Right ventricle myocardium inferior (tissue), 1 donor: ENCODE data around the gene TMEM220. TPM values are rescaled to one million over a fixed set of nuclear protein-coding genes. Genes with fewer than 3 reads are reported as not detected.

ENCODE experiments used
- ATAC-seq: fragments of 200-7000 bp; cut with Tn5 transposase; one replicate; pipeline ENCODE4 v1.9.1; 2020; ENCODE audit warnings: mild to moderate bottlenecking, moderate library complexity
- DNase-seq: peaks from one replicate; pipeline ENCODE4 v3.0.0; 2021; ENCODE audit errors: missing footprints
- intact Hi-C: fragments of 100-400 bp; cut with DNase I; formaldehyde crosslinking; loops from one replicate; pipeline ENCODE4 v1.11.0; 2022
- long read RNA-seq: library from polyadenylated mRNA; unstranded; transcript quantifications from one replicate; pipeline ENCODE4 v2.0.0, GENCODE V29; 2021
- total RNA-seq: library from RNA; stranded (reverse); fragmentation: NEBNext Ultra II Directional; extraction: Animal tissue kit (Norgen Biotek cat#: 25700); gene quantifications from one replicate; pipeline ENCODE4 v1.2.1, GENCODE V29; 2021
- donor health status: DM: no; HTN: yes; CAD: no; lungs with severe emphysema.

TMEM220 gene
- total RNA-seq: 9.8 TPM
- long read RNA-seq: 0 reads

- ATAC-seq: peak; percentile 98
- intact Hi-C loops: loop anchor here (10.0 kb wide), 2 partner anchors 65 to 415 kb away; no protein-coding TSS in a partner anchor
- DNase-seq: peak; percentile 90
Observed at GRCh38 chr17:10729334-10730193, at the start of gene TMEM220. TSS of gene TMEM220 (minus strand) at chr17:10730023. CDS start at chr17:10729851, 172 bp downstream.

- intact Hi-C loops: loop anchor here (5.0 kb wide), 1 partner anchor 63 kb away; no protein-coding TSS in a partner anchor
- ATAC-seq: no peak
Observed at GRCh38 chr17:10779609-10780008, 49.8 kb upstream of the TMEM220 start.

DNA sequence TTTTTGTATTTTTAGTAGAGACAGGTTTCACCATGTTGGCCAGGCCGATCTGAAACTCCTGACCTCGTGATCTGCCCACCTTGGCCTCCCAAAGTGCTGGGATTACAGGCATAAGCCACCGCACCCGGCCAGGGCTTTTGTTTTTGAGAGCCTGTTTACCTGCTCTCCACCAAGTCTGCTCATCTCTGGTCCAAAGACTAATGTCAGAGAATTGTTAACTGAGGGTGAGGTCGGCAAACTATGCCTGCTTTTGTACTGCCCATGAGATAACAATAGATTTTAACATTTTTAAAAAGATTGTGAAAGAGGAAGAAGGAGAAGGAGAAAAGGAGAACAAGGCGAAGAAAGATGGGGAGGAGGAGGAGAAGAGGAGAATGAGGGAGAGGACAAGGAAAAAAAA, 48.1 kb upstream of the TMEM220 start:
- intact Hi-C loops: loop anchor here (5.0 kb wide), 1 partner anchor 64 kb away; no protein-coding TSS in a partner anchor
- no peak for DNase-seq
- ATAC-seq: no peak

More at GRCh38 chr17:10779609-10780008, 49.8 kb upstream of the TMEM220 start:
- DNase-seq: no peak

- intact Hi-C loops: loop anchor here (5.0 kb wide), 1 partner anchor 65 kb away; no protein-coding TSS in a partner anchor
- DNase-seq (no peak), ATAC-seq (no peak)
Observed at GRCh38 chr17:10777131-10777807, 47.4 kb upstream of the TMEM220 start.

- intact Hi-C loops: loop anchor here (5.0 kb wide), 1 partner anchor 66 kb away; no protein-coding TSS in a partner anchor
- DNase-seq (no peak), ATAC-seq (no peak)
Observed at GRCh38 chr17:10776381-10776780, 46.6 kb upstream of the TMEM220 start.

GRCh38 chr17:10775740-10776356, 46.0 kb upstream of the TMEM220 start:
- DNase-seq (no peak), ATAC-seq (no peak)
- intact Hi-C loops: loop anchor here (5.0 kb wide), 1 partner anchor 66 kb away; no protein-coding TSS in a partner anchor

DNA sequence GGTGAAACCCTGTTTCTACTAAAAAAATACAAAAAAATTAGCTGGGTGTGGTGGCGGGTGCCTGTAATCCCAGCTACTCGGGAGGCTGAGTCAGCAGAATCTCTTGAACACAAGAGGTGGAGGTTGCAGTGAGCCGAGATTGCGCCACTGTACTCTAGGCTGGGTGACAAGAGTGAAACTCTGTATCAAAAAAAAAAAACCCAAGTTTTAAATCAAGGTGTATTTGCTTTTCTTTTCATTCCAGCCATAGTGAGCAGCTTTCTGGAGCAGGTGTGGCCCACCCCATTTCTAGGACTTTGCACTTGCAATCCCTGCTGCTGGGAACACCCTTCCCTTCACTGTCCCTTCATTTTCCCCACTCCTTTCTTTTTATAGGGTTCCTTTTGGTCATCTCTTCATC, 45.2 kb upstream of the TMEM220 start:
- intact Hi-C loops: loop anchor here (5.0 kb wide), 1 partner anchor 67 kb away; no protein-coding TSS in a partner anchor
- ATAC-seq (no peak), DNase-seq (no peak)

DNA sequence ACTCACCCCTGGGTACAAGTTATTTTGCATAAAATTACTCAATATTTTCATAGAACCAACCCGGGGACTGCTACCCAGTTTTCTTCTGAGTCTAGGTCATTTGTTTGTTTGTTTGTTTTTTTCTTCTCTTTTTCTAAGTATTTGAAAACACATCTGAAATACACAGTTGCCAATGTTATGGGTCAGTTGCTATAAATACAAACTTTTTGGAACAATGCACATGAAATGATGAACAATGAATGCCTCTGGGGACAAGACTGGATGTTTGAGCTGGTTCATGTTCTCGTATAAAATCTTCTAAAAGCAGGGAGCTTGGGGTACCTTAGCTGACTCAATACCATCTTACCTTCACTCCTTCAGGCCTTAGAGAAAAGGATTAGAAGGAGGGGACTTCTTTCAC, 43.6 kb upstream of the TMEM220 start:
- intact Hi-C loops: no loop called here
- ATAC-seq (no peak), DNase-seq (no peak)

GRCh38 chr17:10772425-10773380, 42.9 kb upstream of the TMEM220 start:
- DNase-seq: no peak
- intact Hi-C loops: no loop called here

DNA sequence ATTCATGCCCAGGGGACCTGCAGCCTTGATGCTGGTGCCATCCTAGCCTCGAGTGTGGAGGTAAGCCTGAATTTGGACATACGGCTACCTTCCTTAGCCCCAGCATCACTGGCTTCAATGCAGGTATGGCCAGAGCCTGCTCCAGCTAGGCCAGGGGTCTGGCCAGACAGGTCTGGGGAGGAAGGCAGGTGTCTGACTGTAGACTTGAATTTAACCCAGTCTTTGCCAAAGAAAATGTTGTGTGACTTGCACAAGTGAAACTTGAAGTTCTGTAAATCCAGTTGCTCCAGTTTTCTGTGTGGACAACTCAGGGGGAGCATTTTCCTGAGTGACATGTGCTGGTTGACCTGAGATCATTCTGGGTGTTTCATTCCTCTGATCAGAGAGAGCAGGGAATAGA, 41.3 kb upstream of the TMEM220 start:
- DNase-seq: no peak
- intact Hi-C loops: no loop called here

More at GRCh38 chr17:10772425-10773380, 42.9 kb upstream of the TMEM220 start:
- no peak for ATAC-seq

GRCh38 chr17:10769840-10770239, 40.0 kb upstream of the TMEM220 start:
- intact Hi-C loops: no loop called here
- ATAC-seq: no peak

More for the DNA sequence above, 41.3 kb upstream of the TMEM220 start:
- ATAC-seq: no peak

GRCh38 chr17:10768750-10769251, 39.0 kb upstream of the TMEM220 start:
- intact Hi-C loops: no loop called here

More at GRCh38 chr17:10769840-10770239, 40.0 kb upstream of the TMEM220 start:
- DNase-seq: no peak

DNA sequence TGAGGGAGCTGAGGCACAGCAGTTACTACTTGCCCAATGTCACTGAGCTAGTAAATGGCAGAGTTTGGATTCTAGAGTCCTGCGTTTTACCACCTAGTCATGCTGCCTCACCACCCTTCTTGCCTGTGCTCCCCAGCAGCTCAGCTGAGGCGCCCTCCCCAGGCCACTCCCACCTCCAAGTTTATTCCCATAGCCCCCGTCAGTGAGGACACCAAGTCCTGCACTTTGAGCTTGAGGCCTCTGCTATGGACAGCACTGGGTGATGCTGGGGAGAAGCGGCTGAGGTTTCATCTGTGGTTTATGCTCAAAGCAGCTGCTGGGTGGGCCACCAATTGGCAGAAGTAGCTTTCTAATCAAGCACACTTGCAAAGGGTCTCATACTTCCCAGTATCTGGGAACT, 37.4 kb upstream of the TMEM220 start:
- DNase-seq (no peak), ATAC-seq (no peak)
- intact Hi-C loops: no loop called here

More at GRCh38 chr17:10768750-10769251, 39.0 kb upstream of the TMEM220 start:
- no peak for ATAC-seq
- DNase-seq: no peak

GRCh38 chr17:10762037-10762436, 32.2 kb upstream of the TMEM220 start:
- intact Hi-C loops: no loop called here
- no peak for ATAC-seq

DNA sequence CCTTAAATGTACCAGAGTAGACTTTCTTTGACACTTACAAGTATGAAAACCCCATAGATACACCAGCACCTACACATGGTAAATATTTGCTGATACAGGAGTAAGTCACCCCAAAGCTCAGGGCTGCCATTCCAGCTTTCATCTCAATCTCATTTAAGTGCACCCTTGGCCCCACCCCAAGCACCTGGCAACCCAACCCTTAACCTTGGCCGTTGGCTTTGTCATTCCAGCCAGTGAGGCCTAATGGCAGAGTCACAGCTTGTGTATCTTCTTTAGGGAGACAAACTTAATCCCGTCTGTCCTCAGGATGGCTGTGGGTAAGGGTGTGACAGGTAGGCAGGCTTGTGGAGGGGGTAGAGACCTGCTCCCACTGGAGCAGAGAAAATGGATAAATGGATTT, 31.5 kb upstream of the TMEM220 start:
- intact Hi-C loops: no loop called here
- ATAC-seq (no peak), DNase-seq (no peak)

More at GRCh38 chr17:10762037-10762436, 32.2 kb upstream of the TMEM220 start:
- no peak for DNase-seq

- ATAC-seq: no peak
- no peak for DNase-seq
Observed at GRCh38 chr17:10758062-10758461, 28.2 kb upstream of the TMEM220 start.

GRCh38 chr17:10757647-10758046, 27.8 kb upstream of the TMEM220 start:
- DNase-seq (no peak), ATAC-seq (no peak)
- intact Hi-C loops: no loop called here

More at GRCh38 chr17:10758062-10758461, 28.2 kb upstream of the TMEM220 start:
- intact Hi-C loops: no loop called here

DNA sequence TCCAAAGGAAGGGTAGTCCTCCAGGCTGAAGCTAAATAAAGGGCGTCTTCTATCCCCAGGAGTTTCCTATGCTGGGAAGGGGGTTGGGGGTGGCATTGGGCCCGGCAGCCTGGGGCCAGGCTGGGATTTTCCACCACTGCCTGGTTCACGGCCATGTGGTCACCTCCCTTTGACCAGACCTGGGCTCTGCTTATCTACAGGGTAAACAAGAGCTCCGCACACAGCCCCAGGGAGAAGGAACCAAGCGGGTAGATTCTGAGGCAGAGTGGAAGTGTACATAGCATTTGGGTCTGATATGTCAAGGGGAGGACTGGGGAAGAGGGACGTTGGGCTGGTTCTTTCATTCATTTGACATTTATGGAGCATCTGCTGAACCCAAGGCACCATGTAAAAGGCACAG, 27.2 kb upstream of the TMEM220 start:
- ATAC-seq (no peak), DNase-seq (no peak)
- intact Hi-C loops: no loop called here
